ENCODE measurements around the gene PCP4. TPM values are rescaled to one million over a fixed set of nuclear protein-coding genes. Genes with fewer than 3 reads are reported as not detected.
"Not testable (repeated sequence)": the region's sequence is repeated elsewhere in the genome, so short reads cannot be mapped to it uniquely, and the experiment has no call there.

Gene PCP4
- total RNA-seq, 4 donors from 2014 or later, result not detected

- ATAC-seq (no peak), DNase-seq (no peak)
- Histone ChIP-seq H3K27ac (no peak overlapping the region), H3K9me3 (no peaks in the 10 kb centered on the region), H3K27me3 (no peaks in the 10 kb centered on the region), H3K36me3 (no peaks in the 10 kb centered on the region), H3K4me3 (no peak overlapping the region), H3K4me1 (no peaks in the 10 kb centered on the region)
- TF ChIP-seq CTCF (IDR thresholded peaks at IDR 0.05 in 4 of 5, conservative IDR thresholded peaks at IDR 0.05 in 1 of 5) (no peak), POLR2A (IDR thresholded peaks at IDR 0.05) (no peak)
- intact Hi-C loops (cut with DNase I; ENCODE audit: low total_unique reads), result no loop called here
- in situ Hi-C loops (cut with MboI; ENCODE audit: low sequenced_read_pairs in 4 of 4), result no loop called here
These were observed 21.6 kb downstream of the PCP4 start for GRCh38 chr21:39888848-39889247.

- DNase-seq (no peak), ATAC-seq (no peak)
- H3K9me3 ChIP-seq, result no peaks in the 10 kb centered on the region
- no peak overlapping the region for H3K4me3 ChIP-seq
- TF ChIP-seq CTCF (IDR thresholded peaks at IDR 0.05 in 4 of 5, conservative IDR thresholded peaks at IDR 0.05 in 1 of 5), result no peak
- no peak for TF ChIP-seq POLR2A (IDR thresholded peaks at IDR 0.05)
- H3K27ac ChIP-seq, result no peak overlapping the region
- no peaks in the 10 kb centered on the region for H3K36me3 ChIP-seq
- intact Hi-C loops (cut with DNase I; ENCODE audit: low total_unique reads) (no loop called here), in situ Hi-C loops (cut with MboI; ENCODE audit: low sequenced_read_pairs in 4 of 4) (no loop called here)
- H3K4me1 ChIP-seq, result no peaks in the 10 kb centered on the region
- no peaks in the 10 kb centered on the region for H3K27me3 ChIP-seq
These were observed 23.9 kb downstream of the PCP4 start for GRCh38 chr21:39891111-39891510.

- H3K27ac ChIP-seq; H3K4me3 ChIP-seq; H3K4me1 ChIP-seq; DNase-seq; ATAC-seq; in situ Hi-C loops (cut with MboI; ENCODE audit: low sequenced_read_pairs in 4 of 4); H3K36me3 ChIP-seq; intact Hi-C loops (cut with DNase I; ENCODE audit: low total_unique reads); H3K27me3 ChIP-seq; H3K9me3 ChIP-seq: not testable (repeated sequence)
These were observed 24.6 kb downstream of the PCP4 start for GRCh38 chr21:39891863-39892262.

- no peak for ATAC-seq
- in situ Hi-C loops (cut with MboI; ENCODE audit: low sequenced_read_pairs in 4 of 4), result no loop called here
- intact Hi-C loops (cut with DNase I; ENCODE audit: low total_unique reads), result no loop called here
- Histone ChIP-seq H3K27ac (no peak overlapping the region), H3K4me3 (no peak overlapping the region), H3K9me3 (no peaks in the 10 kb centered on the region), H3K36me3 (no peaks in the 10 kb centered on the region), H3K4me1 (no peaks in the 10 kb centered on the region), H3K27me3 (no peaks in the 10 kb centered on the region)
- no peak for DNase-seq
- TF ChIP-seq POLR2A (IDR thresholded peaks at IDR 0.05) (no peak), CTCF (IDR thresholded peaks at IDR 0.05 in 4 of 5, conservative IDR thresholded peaks at IDR 0.05 in 1 of 5) (no peak)
These were observed 33.3 kb downstream of the PCP4 start for GRCh38 chr21:39900491-39900890.

- intact Hi-C loops (cut with DNase I; ENCODE audit: low total_unique reads), result no loop called here
- Histone ChIP-seq H3K27ac (no peak overlapping the region), H3K4me1 (no peaks in the 10 kb centered on the region), H3K9me3 (no peaks in the 10 kb centered on the region), H3K36me3 (no peaks in the 10 kb centered on the region), H3K27me3 (no peaks in the 10 kb centered on the region), H3K4me3 (no peak overlapping the region)
- TF ChIP-seq POLR2A (IDR thresholded peaks at IDR 0.05), result no peak
- TF ChIP-seq CTCF (IDR thresholded peaks at IDR 0.05 in 4 of 5, conservative IDR thresholded peaks at IDR 0.05 in 1 of 5), result no peak
- DNase-seq (no peak), ATAC-seq (no peak)
- in situ Hi-C loops (cut with MboI; ENCODE audit: low sequenced_read_pairs in 4 of 4), result no loop called here
These were observed 33.7 kb downstream of the PCP4 start for GRCh38 chr21:39900911-39901310.

Data from gastrocnemius medialis (tissue), 4 donors.